Immature natural killer cell (primary cell): Measurements from ENCODE around the gene CPEB4. TPM values are rescaled to one million over a fixed set of nuclear protein-coding genes. Genes with fewer than 3 reads are reported as not detected.

Experiments used
- DNase-seq, 3 donors: peaks; one replicate each; pipeline ENCODE4 v3.0.0; 2022; ENCODE audit warnings: mixed read lengths in 1 of 3
- H3K27ac Mint-ChIP-seq, 6 donors: one replicate each; pipeline ENCODE4 v1.8.0; 2020; ENCODE audit warnings: mixed read lengths in 6 of 6, mild to moderate bottlenecking in 5 of 6, inconsistent platforms in 4 of 6, moderate library complexity in 3 of 6
- H3K27me3 Mint-ChIP-seq, 3 donors: one replicate each; pipeline ENCODE4 v1.8.0; 2020 to 2021; ENCODE audit warnings: low read depth in 3 of 3, mild to moderate bottlenecking in 3 of 3, mixed read lengths in 3 of 3, moderate library complexity in 3 of 3, inconsistent platforms in 1 of 3
- H3K36me3 Mint-ChIP-seq, 3 donors: one replicate each; pipeline ENCODE4 v1.8.0; 2020; ENCODE audit warnings: mixed read lengths in 3 of 3, inconsistent platforms in 2 of 3, mild to moderate bottlenecking in 2 of 3
- H3K4me1 Mint-ChIP-seq, 2 donors: one replicate each; pipeline ENCODE4 v1.8.0; 2020; ENCODE audit warnings: inconsistent platforms in 2 of 2, mild to moderate bottlenecking in 2 of 2, mixed read lengths in 2 of 2, moderate library complexity in 1 of 2
- H3K4me3 Mint-ChIP-seq, 5 donors: one replicate each; pipeline ENCODE4 v1.8.0; 2020; ENCODE audit warnings: mild to moderate bottlenecking in 5 of 5, mixed read lengths in 5 of 5, inconsistent platforms in 3 of 5, moderate library complexity in 3 of 5
- H3K9me3 Mint-ChIP-seq, 6 donors: one replicate each; pipeline ENCODE4 v1.8.0; 2020; ENCODE audit warnings: mild to moderate bottlenecking in 6 of 6, mixed read lengths in 6 of 6, inconsistent platforms in 4 of 6, moderate library complexity in 3 of 6
- polyA plus RNA-seq, 3 donors: library from polyadenylated mRNA; unstranded; fragments of 300-500 nt; fragmentation: Illumina TruSeq; gene quantifications; one replicate each; pipeline ENCODE4 v1.2.3, GENCODE V29; 2021

Gene CPEB4
- polyA plus RNA-seq, 3 donors from 2014 or later, result 0.51 to 5.9 (median 3.0) TPM

- no peaks in the 10 kb centered on the region for H3K36me3 Mint-ChIP-seq
- peaks cover 2 to 8% (median 5%) of the 10 kb centered on the region in 3 donors for H3K27me3 Mint-ChIP-seq
- no peak overlapping the region for H3K27ac Mint-ChIP-seq
- no peak overlapping the region for H3K4me3 Mint-ChIP-seq
- peaks cover 0 to 4% (median 0%) of the 10 kb centered on the region in 6 donors for H3K9me3 Mint-ChIP-seq
- H3K4me1 Mint-ChIP-seq, result no peaks in the 10 kb centered on the region
- no peak for DNase-seq
Observed at GRCh38 chr5:173853370-173854131, 34.6 kb upstream of the CPEB4 start.

- DNase-seq, result no peak
- Mint-ChIP-seq H3K27ac (no peak overlapping the region), H3K4me3 (no peak overlapping the region), H3K36me3 (no peaks in the 10 kb centered on the region), H3K9me3 (no peaks in the 10 kb centered on the region), H3K4me1 (no peaks in the 10 kb centered on the region), H3K27me3 (peaks cover 2 to 11% (median 7%) of the 10 kb centered on the region in 3 donors)
Observed at GRCh38 chr5:173855162-173855994, 32.8 kb upstream of the CPEB4 start.

GRCh38 chr5:173855995-173856656, 32.0 kb upstream of the CPEB4 start:
- no peak overlapping the region for H3K27ac Mint-ChIP-seq
- DNase-seq, result no peak
- no peaks in the 10 kb centered on the region for H3K9me3 Mint-ChIP-seq
- no peak overlapping the region for H3K4me3 Mint-ChIP-seq
- H3K4me1 Mint-ChIP-seq, result no peaks in the 10 kb centered on the region
- H3K27me3 Mint-ChIP-seq, result peaks cover 2 to 11% (median 7%) of the 10 kb centered on the region in 3 donors
- no peaks in the 10 kb centered on the region for H3K36me3 Mint-ChIP-seq

GRCh38 chr5:173857234-173857633, 30.9 kb upstream of the CPEB4 start:
- Mint-ChIP-seq H3K36me3 (no peaks in the 10 kb centered on the region), H3K9me3 (no peaks in the 10 kb centered on the region), H3K27me3 (peaks cover 0 to 11% (median 7%) of the 10 kb centered on the region in 3 donors), H3K4me1 (no peaks in the 10 kb centered on the region), H3K4me3 (no peak overlapping the region), H3K27ac (no peak overlapping the region)
- DNase-seq, result no peak

GRCh38 chr5:173858021-173858669, 30.0 kb upstream of the CPEB4 start:
- no peak for DNase-seq
- H3K4me1 Mint-ChIP-seq, result no peaks in the 10 kb centered on the region
- H3K27me3 Mint-ChIP-seq, result peaks cover 0 to 9% (median 7%) of the 10 kb centered on the region in 3 donors
- H3K4me3 Mint-ChIP-seq, result no peak overlapping the region
- H3K27ac Mint-ChIP-seq, result no peak overlapping the region
- H3K36me3 Mint-ChIP-seq, result no peaks in the 10 kb centered on the region
- no peaks in the 10 kb centered on the region for H3K9me3 Mint-ChIP-seq

GRCh38 chr5:173858670-173859407, 29.3 kb upstream of the CPEB4 start:
- no peak for DNase-seq
- H3K4me1 Mint-ChIP-seq, result no peaks in the 10 kb centered on the region
- H3K27me3 Mint-ChIP-seq, result peaks cover 0 to 8% (median 7%) of the 10 kb centered on the region in 3 donors
- H3K4me3 Mint-ChIP-seq, result no peak overlapping the region
- no peaks in the 10 kb centered on the region for H3K36me3 Mint-ChIP-seq
- no peak overlapping the region for H3K27ac Mint-ChIP-seq
- no peaks in the 10 kb centered on the region for H3K9me3 Mint-ChIP-seq

- Mint-ChIP-seq H3K27me3 (peaks cover 0 to 8% (median 7%) of the 10 kb centered on the region in 3 donors), H3K9me3 (no peaks in the 10 kb centered on the region), H3K4me3 (no peak overlapping the region), H3K4me1 (no peaks in the 10 kb centered on the region), H3K27ac (no peak overlapping the region), H3K36me3 (no peaks in the 10 kb centered on the region)
- no peak for DNase-seq
Observed at GRCh38 chr5:173859408-173860159, 28.6 kb upstream of the CPEB4 start.

GRCh38 chr5:173862047-173862477, 26.1 kb upstream of the CPEB4 start:
- no peak overlapping the region for H3K27ac Mint-ChIP-seq
- no peak for DNase-seq
- no peaks in the 10 kb centered on the region for H3K36me3 Mint-ChIP-seq
- H3K9me3 Mint-ChIP-seq, result no peaks in the 10 kb centered on the region
- H3K4me1 Mint-ChIP-seq, result no peaks in the 10 kb centered on the region
- no peak overlapping the region for H3K4me3 Mint-ChIP-seq
- H3K27me3 Mint-ChIP-seq, result peaks cover 0 to 5% (median 2%) of the 10 kb centered on the region in 3 donors

GRCh38 chr5:173863359-173863758, 24.8 kb upstream of the CPEB4 start:
- Mint-ChIP-seq H3K36me3 (no peaks in the 10 kb centered on the region), H3K27me3 (peaks cover 0 to 3% (median 2%) of the 10 kb centered on the region in 3 donors), H3K27ac (no peak overlapping the region), H3K9me3 (no peaks in the 10 kb centered on the region), H3K4me3 (no peak overlapping the region), H3K4me1 (no peaks in the 10 kb centered on the region)
- DNase-seq, result no peak

- H3K27ac Mint-ChIP-seq, result no peak overlapping the region
- H3K36me3 Mint-ChIP-seq, result no peaks in the 10 kb centered on the region
- no peak overlapping the region for H3K4me3 Mint-ChIP-seq
- no peaks in the 10 kb centered on the region for H3K9me3 Mint-ChIP-seq
- H3K4me1 Mint-ChIP-seq, result no peaks in the 10 kb centered on the region
- DNase-seq, result no peak
- peaks cover 0 to 3% (median 2%) of the 10 kb centered on the region in 3 donors for H3K27me3 Mint-ChIP-seq
Observed at GRCh38 chr5:173864126-173865050, 23.8 kb upstream of the CPEB4 start.

GRCh38 chr5:173866243-173866857, 21.8 kb upstream of the CPEB4 start:
- Mint-ChIP-seq H3K9me3 (no peaks in the 10 kb centered on the region), H3K27me3 (peaks cover 0 to 1% (median 0%) of the 10 kb centered on the region in 3 donors), H3K36me3 (no peaks in the 10 kb centered on the region), H3K27ac (no peak overlapping the region), H3K4me3 (no peak overlapping the region), H3K4me1 (no peaks in the 10 kb centered on the region)
- no peak for DNase-seq
